HCT116 (cell line): Measurements from ENCODE around the gene IRF2. TPM values are rescaled to one million over a fixed set of nuclear protein-coding genes. Genes with fewer than 3 reads are reported as not detected.

Source experiments
- ATAC-seq: fragments of 200-7000 bp; cut with Tn5 transposase; 2 replicates; pipeline ENCODE4 v1.9.1; 2020; ENCODE audit warnings: mild to moderate bottlenecking, moderate library complexity
- BruUV-seq: library from RNA; stranded (reverse); fragments of 400-500 nt; replicated peaks from 2 replicates; lab custom pipeline; 2021; lab: Mats Ljungman, UMichigan
- CTCF ChIA-PET: fragments of 300-600 bp; sonication (Branson Sonifier 250); formaldehyde crosslinking; loops from one replicate; lab custom pipeline; 2021; ENCODE audit warnings: antibody characterized with exemption; lab: Charles Lee
- POLR2A ChIA-PET: fragments of 300-600, 350-600 bp; sonication (Branson Sonifier 250); formaldehyde crosslinking; loops from one replicate; lab custom pipeline; 2021; ENCODE audit warnings: antibody characterized with exemption; lab: Charles Lee
- RAD21 ChIA-PET, 2 experiments: fragments of 300-600 bp; sonication (Branson Sonifier 250); formaldehyde crosslinking; loops; one replicate each; lab custom pipeline; 2023; ENCODE audit warnings: low total read pairs in 2 of 2; ENCODE audit not compliant: uncharacterized antibody in 2 of 2, unreplicated experiment in 2 of 2, low non-redundant PET in 1 of 2; lab: Charles Lee
- DNase-seq: peaks from one replicate; pipeline ENCODE4 v3.0.0-alpha.2; 2010; ENCODE audit warnings: low read depth, low spot score
- H2AFZ ChIP-seq: fragments of 200-600 bp; shearing (Covaris generic), sonication (generic); 2 replicates; pipeline ENCODE4 v1.6.1; 2017; ENCODE audit warnings: low read depth, mixed run types, mixed read lengths, antibody characterized with exemption, low read length; ENCODE audit not compliant: poor library complexity, severe bottlenecking
- H3K27ac ChIP-seq: 2 replicates; pipeline ENCODE4 v1.5.1; 2012; ENCODE audit warnings: low read depth, low read length
- H3K27me3 ChIP-seq: fragments of 200-600 bp; sonication (generic); 2 replicates; pipeline ENCODE4 v1.6.1; 2016; ENCODE audit warnings: mixed run types, low read length, mixed read lengths; ENCODE audit not compliant: insufficient read depth
- H3K36me3 ChIP-seq, 2 experiments: fragments of 200-500 bp in 1 of 2; fragments of 200-600 bp in 1 of 2; sonication (Bioruptor generic) in 1 of 2; sonication (generic) in 1 of 2; 2 replicates each; pipeline versions ENCODE4 v1.5.1 to v1.6.1; 2014 to 2016; ENCODE audit warnings: low read length in 2 of 2, inconsistent platforms in 1 of 2, mixed read lengths in 1 of 2, mixed run types in 1 of 2; ENCODE audit not compliant: insufficient read depth in 2 of 2, control insufficient read depth in 1 of 2
- H3K4me1 ChIP-seq, 2 experiments: fragments of 200-600 bp in 1 of 2; sonication (generic) in 1 of 2; 2 replicates each; pipeline versions ENCODE4 v1.5.1 to v1.6.1; 2012 to 2017; ENCODE audit warnings: low read length in 2 of 2, inconsistent platforms in 1 of 2, mild to moderate bottlenecking in 1 of 2, mixed read lengths in 1 of 2, mixed run types in 1 of 2, moderate library complexity in 1 of 2; ENCODE audit not compliant: insufficient read depth in 2 of 2, control insufficient read depth in 1 of 2
- H3K4me2 ChIP-seq: fragments of 200-600 bp; sonication (generic); 2 replicates; pipeline ENCODE4 v1.6.1; 2017; ENCODE audit warnings: mixed run types, low read length, mixed read lengths
- H3K4me3 ChIP-seq, 2 experiments: fragments of 200-600 bp in 1 of 2; sonication (generic) in 1 of 2; replicated peaks in 1 of 2; 2 replicates each; pipeline ENCODE4 v1.5.1; 2011 to 2016; ENCODE audit warnings: low read length in 2 of 2, control low read depth in 1 of 2, low read depth in 1 of 2, mild to moderate bottlenecking in 1 of 2, mixed read lengths in 1 of 2, mixed run types in 1 of 2
- H3K79me2 ChIP-seq: fragments of 200-600 bp; sonication (generic); 2 replicates; pipeline ENCODE4 v1.6.1; 2017; ENCODE audit warnings: mild to moderate bottlenecking, mixed run types, low read length, moderate library complexity, mixed read lengths; ENCODE audit not compliant: insufficient read depth
- H3K9ac ChIP-seq: fragments of 200-600 bp; sonication (generic); 2 replicates; pipeline ENCODE4 v1.6.1; 2016; ENCODE audit warnings: low read length, mixed read lengths
- H3K9me2 ChIP-seq: fragments of 200-600 bp; sonication (generic), shearing (Covaris generic); 2 replicates; pipeline ENCODE4 v1.6.1; 2017; ENCODE audit warnings: mixed run types, mild to moderate bottlenecking, moderate library complexity; ENCODE audit not compliant: insufficient read depth
- H3K9me3 ChIP-seq, 2 experiments: fragments of 200-500 bp in 1 of 2; fragments of 200-600 bp in 1 of 2; sonication (Bioruptor generic) in 1 of 2; sonication (generic) in 1 of 2; 2 replicates each; pipeline ENCODE4 v1.6.1; 2014 to 2017; ENCODE audit warnings: low read length in 2 of 2, mixed read lengths in 2 of 2, inconsistent platforms in 1 of 2, low read depth in 1 of 2, mild to moderate bottlenecking in 1 of 2, mixed run types in 1 of 2, moderate library complexity in 1 of 2; ENCODE audit not compliant: control insufficient read depth in 1 of 2, insufficient read depth in 1 of 2
- H4K20me1 ChIP-seq: fragments of 200-600 bp; sonication (generic), shearing (Covaris generic); 2 replicates; pipeline ENCODE4 v1.6.1; 2017; ENCODE audit warnings: mixed run types, mild to moderate bottlenecking, moderate library complexity; ENCODE audit not compliant: insufficient read depth
- ATF3 ChIP-seq: IDR thresholded peaks from 2 replicates; pipeline ENCODE4 v1.6.1; 2012
- CEBPB ChIP-seq: IDR thresholded peaks from 2 replicates; pipeline ENCODE4 v1.6.1; 2012; ENCODE audit warnings: low read depth
- CTCF ChIP-seq, 3 experiments: fragments of 200-600 bp in 1 of 3; sonication (generic) in 1 of 3; IDR thresholded peaks in 2 of 3; conservative IDR thresholded peaks in 1 of 3; 2 replicates each; pipeline ENCODE4 v1.5.1; 2012 to 2017; ENCODE audit warnings: low read depth in 2 of 3, low read length in 2 of 3, antibody characterized with exemption in 1 of 3, borderline replicate concordance in 1 of 3, control low read depth in 1 of 3, mild to moderate bottlenecking in 1 of 3, mixed read lengths in 1 of 3, mixed run types in 1 of 3, moderate library complexity in 1 of 3; ENCODE audit not compliant: insufficient read depth in 1 of 3
- EZH2 ChIP-seq: fragments of 200-600 bp; sonication (generic); IDR thresholded peaks from 2 replicates; pipeline ENCODE4 v1.6.1; 2017; ENCODE audit warnings: antibody characterized with exemption, mixed run types
- FOSL1 ChIP-seq: IDR thresholded peaks from 2 replicates; pipeline ENCODE4 v1.6.1; 2012; ENCODE audit warnings: low read depth
- MAX ChIP-seq: IDR thresholded peaks from 2 replicates; pipeline ENCODE4 v1.6.1; 2012
- REST ChIP-seq: IDR thresholded peaks from 2 replicates; pipeline ENCODE4 v1.6.1; 2012; ENCODE audit warnings: low read depth
- SIN3A ChIP-seq: IDR thresholded peaks from 2 replicates; pipeline ENCODE4 v1.6.1; 2012; ENCODE audit warnings: low read depth
- SP1 ChIP-seq: IDR thresholded peaks from 2 replicates; pipeline ENCODE4 v1.6.1; 2012; ENCODE audit warnings: low read depth
- SRF ChIP-seq: IDR thresholded peaks from 2 replicates; pipeline ENCODE4 v1.6.1; 2012; ENCODE audit warnings: low read depth
- YY1 ChIP-seq: IDR thresholded peaks from 2 replicates; pipeline ENCODE4 v1.6.1; 2011; ENCODE audit warnings: low read length, low read depth, moderate library complexity, mild to moderate bottlenecking; ENCODE audit not compliant: insufficient replicate concordance; ENCODE audit errors: extremely low read depth
- ZBTB33 ChIP-seq: IDR thresholded peaks from 2 replicates; pipeline ENCODE4 v1.6.1; 2011; ENCODE audit warnings: mild to moderate bottlenecking, low read length, moderate library complexity; ENCODE audit not compliant: insufficient replicate concordance; ENCODE audit errors: extremely low read depth
- ZNF274 ChIP-seq: fragments of 200-500 bp; sonication (Bioruptor generic); IDR thresholded peaks from 2 replicates; pipeline ENCODE4 v1.6.1; 2014; ENCODE audit warnings: mild to moderate bottlenecking, low read depth, low read length, inconsistent platforms
- intact Hi-C: fragments of 100-400 bp; cut with micrococcal nuclease; formaldehyde crosslinking; loops from 2 replicates; pipeline ENCODE4 v1.10.0; 2022
- total RNA-seq: library from RNA; stranded (reverse); gene quantifications from one replicate; pipeline ENCODE4 v1.2.1, GENCODE V29; 2021; ENCODE audit not compliant: unreplicated experiment

IRF2 gene
- total RNA-seq, 1 experiment from 2014 or later: 10.6 TPM

GRCh38 chr4:184499996-184500395 is 25.6 kb upstream of the IRF2 start:
- no peaks in the 10 kb centered on the region for H3K36me3 ChIP-seq
- ChIA-PET POLR2A (no interaction called here), RAD21 (no interaction called here)
- no peak overlapping the region for H2AFZ ChIP-seq
- TF ChIP-seq EZH2: no peak
- no peak for TF ChIP-seq CEBPB
- no peak for TF ChIP-seq YY1
- no peak for TF ChIP-seq ZNF274
- no peak for TF ChIP-seq ZBTB33
- TF ChIP-seq FOSL1: no peak
- TF ChIP-seq SRF: no peak
- TF ChIP-seq, all 23 proteins: peak for 0
- Histone ChIP-seq H3K4me1 (no peaks in the 10 kb centered on the region), H3K79me2 (no peaks in the 10 kb centered on the region), H3K27me3 (no peaks in the 10 kb centered on the region), H3K27ac (no peak overlapping the region), H4K20me1 (no peaks in the 10 kb centered on the region), H3K9ac (no peak overlapping the region), H3K9me3 (no peaks in the 10 kb centered on the region), H3K4me2 (no peak overlapping the region), H3K4me3 (no peak overlapping the region), H3K9me2 (no peaks in the 10 kb centered on the region)
- intact Hi-C loops: no loop called here
- BruUV-seq: no TSS peak
- ATAC-seq (no peak), DNase-seq (no peak)
- CTCF ChIA-PET: no interaction called here

- H3K4me1 ChIP-seq: no peaks in the 10 kb centered on the region
- H3K4me3 ChIP-seq: no peak overlapping the region
- no peak overlapping the region for H2AFZ ChIP-seq
- H3K4me2 ChIP-seq: no peak overlapping the region
- BruUV-seq: no TSS peak
- H4K20me1 ChIP-seq: no peaks in the 10 kb centered on the region
- no peak overlapping the region for H3K9ac ChIP-seq
- no peak overlapping the region for H3K27ac ChIP-seq
- H3K9me2 ChIP-seq: no peaks in the 10 kb centered on the region
- ChIA-PET POLR2A (no interaction called here), RAD21 (no interaction called here), CTCF (no interaction called here)
- DNase-seq (no peak), ATAC-seq (no peak)
- no peaks in the 10 kb centered on the region for H3K9me3 ChIP-seq
- intact Hi-C loops: no loop called here
- no peaks in the 10 kb centered on the region for H3K36me3 ChIP-seq
- no peaks in the 10 kb centered on the region for H3K79me2 ChIP-seq
- no peaks in the 10 kb centered on the region for H3K27me3 ChIP-seq
- TF ChIP-seq CTCF (IDR thresholded peaks at IDR 0.05 in 2 of 3, conservative IDR thresholded peaks at IDR 0.05 in 1 of 3; ENCODE audit: borderline replicate concordance in 1 of 3, insufficient read depth in 1 of 3, low read depth in 2 of 3, low read length in 2 of 3) (no peak), MAX (no peak), SIN3A (no peak), ATF3 (no peak), EZH2 (no peak), SP1 (no peak), REST (no peak)
Measured at GRCh38 chr4:184498598-184498997, 24.2 kb upstream of the IRF2 start.
